Astrocyte (in vitro differentiated cells and primary cell): ENCODE data around the gene ZNF311. TPM values are rescaled to one million over a fixed set of nuclear protein-coding genes. Genes with fewer than 3 reads are reported as not detected.
A peak's percentile ranks its signal among the peaks of the same experiment; 100 is the strongest.

Experiments
- DNase-seq: peaks from one replicate; pipeline ENCODE4 v3.0.0-alpha.2; 2010; ENCODE audit warnings: low read depth
- FAIRE-seq: peaks from 2 replicates; lab custom pipeline; 2011; peaks lifted over from hg19 to GRCh38; lab: Jason Lieb, UNC
- H2AFZ ChIP-seq: 2 replicates; pipeline ENCODE4 v1.6.0; 2012; ENCODE audit warnings: low read depth, low read length, inconsistent platforms
- H3K27ac ChIP-seq: 2 replicates; pipeline ENCODE4 v1.5.1; 2011; ENCODE audit warnings: low read depth, low read length, inconsistent platforms
- H3K27me3 ChIP-seq: 2 replicates; pipeline ENCODE4 v1.6.0; 2011; ENCODE audit warnings: low read length, inconsistent platforms; ENCODE audit not compliant: insufficient read depth
- H3K36me3 ChIP-seq: 2 replicates; pipeline ENCODE4 v1.5.1; 2011; ENCODE audit warnings: low read length, inconsistent platforms; ENCODE audit not compliant: insufficient read depth
- H3K4me1 ChIP-seq: 2 replicates; pipeline ENCODE4 v1.5.1; 2011; ENCODE audit warnings: low read length, inconsistent platforms; ENCODE audit not compliant: insufficient read depth
- H3K4me2 ChIP-seq: 2 replicates; pipeline ENCODE4 v1.6.0; 2012; ENCODE audit warnings: low read length, inconsistent platforms
- H3K4me3 ChIP-seq: 2 replicates; pipeline ENCODE4 v1.5.1; 2011; ENCODE audit warnings: low read depth, mild to moderate bottlenecking, low read length, inconsistent platforms; ENCODE audit not compliant: insufficient read depth
- H3K79me2 ChIP-seq: 2 replicates; pipeline ENCODE4 v1.6.0; 2012; ENCODE audit warnings: mild to moderate bottlenecking, low read length, inconsistent platforms; ENCODE audit not compliant: insufficient read depth
- H3K9ac ChIP-seq: 2 replicates; pipeline ENCODE4 v1.6.0; 2012; ENCODE audit warnings: mild to moderate bottlenecking, low read length, inconsistent platforms
- H3K9me3 ChIP-seq: 2 replicates; pipeline ENCODE4 v1.5.1; 2012; ENCODE audit warnings: low read depth, mild to moderate bottlenecking, low read length, inconsistent platforms; ENCODE audit not compliant: insufficient read depth
- H4K20me1 ChIP-seq: 2 replicates; pipeline ENCODE4 v1.6.0; 2012; ENCODE audit warnings: low read length, inconsistent platforms; ENCODE audit not compliant: insufficient read depth
- H3K27ac Mint-ChIP-seq: one replicate; pipeline ENCODE4 v1.8.0; 2021; ENCODE audit warnings: mild to moderate bottlenecking, mixed read lengths; ENCODE audit not compliant: unreplicated experiment
- H3K27me3 Mint-ChIP-seq: one replicate; pipeline ENCODE4 v1.8.0; 2021; ENCODE audit warnings: low read depth, mixed read lengths; ENCODE audit not compliant: unreplicated experiment
- H3K36me3 Mint-ChIP-seq: one replicate; pipeline ENCODE4 v1.8.0; 2021; ENCODE audit warnings: low read depth, mixed read lengths; ENCODE audit not compliant: unreplicated experiment
- H3K4me1 Mint-ChIP-seq: one replicate; pipeline ENCODE4 v1.8.0; 2021; ENCODE audit warnings: low read depth, mixed read lengths; ENCODE audit not compliant: unreplicated experiment
- H3K4me3 Mint-ChIP-seq: one replicate; pipeline ENCODE4 v1.8.0; 2021; ENCODE audit warnings: mild to moderate bottlenecking, moderate library complexity, mixed read lengths; ENCODE audit not compliant: unreplicated experiment
- H3K9me3 Mint-ChIP-seq: one replicate; pipeline ENCODE4 v1.8.0; 2021; ENCODE audit warnings: mild to moderate bottlenecking, mixed read lengths; ENCODE audit not compliant: unreplicated experiment
- EZH2 ChIP-seq: IDR thresholded peaks from 2 replicates; pipeline ENCODE4 v1.6.1; 2012; ENCODE audit warnings: mild to moderate bottlenecking, low read length, inconsistent platforms; ENCODE audit not compliant: insufficient read depth
- total RNA-seq: library from RNA; stranded (reverse); gene quantifications from 2 replicates; pipeline ENCODE4 v1.2.1, GENCODE V29; 2021
- TF ChIP-seq, protein P1 (sequence below): IDR thresholded peaks from 2 replicates; pipeline ENCODE4 v1.5.1; 2011; ENCODE audit warnings: low read depth, mild to moderate bottlenecking, inconsistent platforms, low read length, moderate library complexity; ENCODE audit not compliant: insufficient read depth

The ZNF311 gene
- total RNA-seq, 1 donor from 2014 or later = 1.7 TPM

DNA sequence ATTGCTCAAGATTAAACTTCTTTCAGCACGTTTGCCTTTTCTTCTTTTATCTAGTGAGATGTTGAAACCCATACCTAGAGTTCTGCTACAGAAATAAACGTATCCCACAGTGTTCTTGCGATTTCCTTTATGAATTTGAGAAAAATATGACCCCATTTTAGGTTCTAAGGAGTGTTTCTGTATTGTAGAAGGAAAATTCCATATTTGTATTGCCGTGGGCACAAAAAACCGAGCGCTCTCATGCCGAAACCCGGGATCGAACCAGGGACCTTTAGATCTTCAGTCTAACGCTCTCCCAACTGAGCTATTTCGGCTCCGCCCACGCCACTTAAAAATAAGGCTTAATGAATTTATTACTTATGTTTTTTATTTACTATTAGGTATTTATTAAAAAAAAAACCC lies 23.7 kb downstream of the ZNF311 start:
- Mint-ChIP-seq H3K36me3 (no peaks in the 10 kb centered on the region), H3K27ac (peak overlapping the region; percentile 82), H3K4me3 (peak overlapping the region; percentile 94), H3K4me1 (peaks cover 12% of the 10 kb centered on the region), H3K9me3 (peaks cover 5% of the 10 kb centered on the region), H3K27me3 (peaks cover 5% of the 10 kb centered on the region)
- peaks cover 15% of the 10 kb centered on the region for H3K4me1 ChIP-seq
- peak overlapping the region; percentile 91 for H2AFZ ChIP-seq
- no peaks in the 10 kb centered on the region for H3K9me3 ChIP-seq
- DNase-seq (peak; percentile 22), FAIRE-seq (no peak)
- H3K4me2 ChIP-seq = peak overlapping the region; percentile 95
- H3K4me3 ChIP-seq = peak overlapping the region; percentile 99
- H4K20me1 ChIP-seq = no peaks in the 10 kb centered on the region
- peak overlapping the region; percentile 5 for H3K27ac ChIP-seq
- H3K79me2 ChIP-seq = no peaks in the 10 kb centered on the region
- TF ChIP-seq, protein P1, sequence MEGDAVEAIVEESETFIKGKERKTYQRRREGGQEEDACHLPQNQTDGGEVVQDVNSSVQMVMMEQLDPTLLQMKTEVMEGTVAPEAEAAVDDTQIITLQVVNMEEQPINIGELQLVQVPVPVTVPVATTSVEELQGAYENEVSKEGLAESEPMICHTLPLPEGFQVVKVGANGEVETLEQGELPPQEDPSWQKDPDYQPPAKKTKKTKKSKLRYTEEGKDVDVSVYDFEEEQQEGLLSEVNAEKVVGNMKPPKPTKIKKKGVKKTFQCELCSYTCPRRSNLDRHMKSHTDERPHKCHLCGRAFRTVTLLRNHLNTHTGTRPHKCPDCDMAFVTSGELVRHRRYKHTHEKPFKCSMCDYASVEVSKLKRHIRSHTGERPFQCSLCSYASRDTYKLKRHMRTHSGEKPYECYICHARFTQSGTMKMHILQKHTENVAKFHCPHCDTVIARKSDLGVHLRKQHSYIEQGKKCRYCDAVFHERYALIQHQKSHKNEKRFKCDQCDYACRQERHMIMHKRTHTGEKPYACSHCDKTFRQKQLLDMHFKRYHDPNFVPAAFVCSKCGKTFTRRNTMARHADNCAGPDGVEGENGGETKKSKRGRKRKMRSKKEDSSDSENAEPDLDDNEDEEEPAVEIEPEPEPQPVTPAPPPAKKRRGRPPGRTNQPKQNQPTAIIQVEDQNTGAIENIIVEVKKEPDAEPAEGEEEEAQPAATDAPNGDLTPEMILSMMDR = no peak
- no peak for TF ChIP-seq EZH2
- H3K36me3 ChIP-seq = no peaks in the 10 kb centered on the region
- peak overlapping the region; percentile 73 for H3K9ac ChIP-seq
- H3K27me3 ChIP-seq = no peaks in the 10 kb centered on the region

DNA sequence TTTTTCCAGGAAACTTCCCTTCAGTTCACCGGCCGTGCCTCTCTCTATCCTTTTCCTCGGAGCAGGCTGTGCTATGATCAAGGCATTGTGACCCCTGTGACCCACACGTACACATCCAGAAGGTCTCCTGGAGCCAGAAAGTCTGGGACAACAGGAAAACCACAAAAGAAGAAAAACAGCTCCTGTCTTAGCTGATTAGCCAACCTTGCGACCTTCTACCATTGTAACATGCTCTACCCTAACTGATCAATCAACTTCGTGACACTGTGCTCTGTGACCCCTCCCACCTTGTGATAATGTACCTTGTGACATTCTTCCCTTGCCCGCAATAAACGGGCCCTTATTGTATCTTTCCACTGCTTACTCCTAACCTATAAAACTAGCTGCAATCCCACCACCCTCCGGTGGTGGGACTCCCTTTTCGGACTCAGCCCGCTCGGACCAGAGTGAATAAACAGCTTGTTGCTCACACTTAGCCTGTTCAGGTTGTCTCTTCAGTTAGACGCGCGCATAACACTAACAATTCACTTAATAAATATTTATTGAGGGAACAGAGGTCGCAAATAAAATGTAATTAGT lies 24.2 kb downstream of the ZNF311 start:
- peak overlapping the region; percentile 52 for H3K9ac ChIP-seq
- no peak for FAIRE-seq

More for the DNA sequence above, 24.2 kb downstream of the ZNF311 start:
- H3K9me3 Mint-ChIP-seq = peaks cover 2% of the 10 kb centered on the region
- H3K4me3 Mint-ChIP-seq = peak overlapping the region; percentile 94
- peaks cover 5% of the 10 kb centered on the region for H3K27me3 Mint-ChIP-seq
- Histone ChIP-seq H3K4me3 (peak overlapping the region; percentile 99), H3K4me1 (peaks cover 14% of the 10 kb centered on the region), H4K20me1 (no peaks in the 10 kb centered on the region), H3K9me3 (no peaks in the 10 kb centered on the region), H3K27me3 (no peaks in the 10 kb centered on the region), H2AFZ (peak overlapping the region; percentile 91), H3K4me2 (peak overlapping the region; percentile 95), H3K36me3 (no peaks in the 10 kb centered on the region), H3K27ac (peak overlapping the region; percentile 5), H3K79me2 (no peaks in the 10 kb centered on the region)
- peak; percentile 71 for DNase-seq
- TF ChIP-seq EZH2 = no peak
- TF ChIP-seq, protein P1 = peak; percentile 39
- peak overlapping the region; percentile 82 for H3K27ac Mint-ChIP-seq
- H3K36me3 Mint-ChIP-seq = no peaks in the 10 kb centered on the region
- H3K4me1 Mint-ChIP-seq = peaks cover 12% of the 10 kb centered on the region
